ENCODE measurements around the gene DNAI2. TPM values are rescaled to one million over a fixed set of nuclear protein-coding genes. Genes with fewer than 3 reads are reported as not detected.
A peak's percentile ranks its signal among the peaks of the same experiment; 100 is the strongest.

DNAI2 gene
- total RNA-seq, 1 donor from 2014 or later = 6.2 TPM

GRCh38 chr17:74357466-74357809, 83.4 kb downstream of the DNAI2 start:
- Histone ChIP-seq H3K4me1 (peaks cover 8% of the 10 kb centered on the region), H3K27ac (no peak overlapping the region), H3K27me3 (ENCODE audit: low read depth) (peaks cover 99% of the 10 kb centered on the region), H3K9me3 (no peaks in the 10 kb centered on the region), H3K4me3 (peak overlapping the region; percentile 19), H3K36me3 (no peaks in the 10 kb centered on the region)
- intact Hi-C loops (cut with DNase I) = no loop called here
- DNase-seq (no peak), ATAC-seq (no peak)
- TF ChIP-seq CTCF (IDR thresholded peaks at IDR 0.05) = no peak

GRCh38 chr17:74358697-74359096, 84.7 kb downstream of the DNAI2 start:
- TF ChIP-seq CTCF (IDR thresholded peaks at IDR 0.05) = no peak
- Histone ChIP-seq H3K4me1 (peaks cover 8% of the 10 kb centered on the region), H3K27ac (no peak overlapping the region), H3K36me3 (no peaks in the 10 kb centered on the region), H3K9me3 (no peaks in the 10 kb centered on the region), H3K4me3 (no peak overlapping the region), H3K27me3 (ENCODE audit: low read depth) (peaks cover 88% of the 10 kb centered on the region)
- intact Hi-C loops (cut with DNase I) = no loop called here
- no peak for DNase-seq
- no peak for ATAC-seq

GRCh38 chr17:74359916-74360315, 85.9 kb downstream of the DNAI2 start:
- no peaks in the 10 kb centered on the region for H3K9me3 ChIP-seq
- no peak overlapping the region for H3K27ac ChIP-seq
- DNase-seq (no peak), ATAC-seq (no peak)
- TF ChIP-seq CTCF (IDR thresholded peaks at IDR 0.05) = no peak
- H3K4me3 ChIP-seq = no peak overlapping the region
- intact Hi-C loops (cut with DNase I) = no loop called here
- H3K27me3 ChIP-seq (ENCODE audit: low read depth) = peaks cover 76% of the 10 kb centered on the region
- peaks cover 8% of the 10 kb centered on the region for H3K4me1 ChIP-seq
- H3K36me3 ChIP-seq = no peaks in the 10 kb centered on the region

GRCh38 chr17:74360899-74361229, 86.8 kb downstream of the DNAI2 start:
- TF ChIP-seq CTCF (IDR thresholded peaks at IDR 0.05) = no peak
- Histone ChIP-seq H3K9me3 (no peaks in the 10 kb centered on the region), H3K27me3 (ENCODE audit: low read depth) (peaks cover 67% of the 10 kb centered on the region), H3K4me1 (peaks cover 8% of the 10 kb centered on the region), H3K4me3 (no peak overlapping the region), H3K36me3 (no peaks in the 10 kb centered on the region), H3K27ac (no peak overlapping the region)
- DNase-seq = no peak
- intact Hi-C loops (cut with DNase I) = no loop called here
- no peak for ATAC-seq

GRCh38 chr17:74361230-74362068, 87.4 kb downstream of the DNAI2 start, which contains the start of gene BTBD17:
Gene BTBD17 (minus strand): TSS chr17:74361868. CDS start chr17:74361819, 49 bp downstream.
- Histone ChIP-seq H3K4me3 (no peak within 1 kb of the TSS), H3K36me3 (no peaks in the 10 kb centered on the region), H3K9me3 (no peaks in the 10 kb centered on the region), H3K4me1 (peaks cover 8% of the 10 kb centered on the region), H3K27ac (no peak within 1 kb of the TSS), H3K27me3 (ENCODE audit: low read depth) (peaks cover 61% of the 10 kb centered on the region)
- DNase-seq (peak; percentile 67), ATAC-seq (peak; percentile 76 to 79)
- TF ChIP-seq CTCF (IDR thresholded peaks at IDR 0.05) = peak; percentile 64
- intact Hi-C loops (cut with DNase I) = no loop called here

Measured in lower lobe of right lung (tissue), 2 donors.